Stimulated activated CD8-positive, alpha-beta memory T cell treated with anti-CD3 and anti-CD28 coated beads, Interleukin-7, amount 100 ng/mL, for 4 hours (primary cell): ENCODE data around the gene ANKFY1.
"Not testable (repeated sequence)": the region's sequence is repeated elsewhere in the genome, so short reads cannot be mapped to it uniquely, and the experiment has no call there.

ENCODE experiments used
- DNase-seq, 2 donors: peaks; one replicate each; pipeline ENCODE4 v3.0.0-alpha.2; 2020; ENCODE audit warnings: low read depth in 2 of 2

Gene ANKFY1

GRCh38 chr17:4215882-4216570 is 47.8 kb downstream of the ANKFY1 start:
- DNase-seq: no peak

- no peak for DNase-seq
Observed at GRCh38 chr17:4214157-4214556, 49.6 kb downstream of the ANKFY1 start.

GRCh38 chr17:4209611-4210010 is 54.2 kb downstream of the ANKFY1 start:
- DNase-seq: no peak

GRCh38 chr17:4208238-4208637 is 55.5 kb downstream of the ANKFY1 start:
- no peak for DNase-seq

GRCh38 chr17:4206962-4207361 is 56.8 kb downstream of the ANKFY1 start:
- no peak for DNase-seq

- no peak for DNase-seq
Observed at GRCh38 chr17:4205917-4206316, 57.9 kb downstream of the ANKFY1 start.

GRCh38 chr17:4204710-4205173 is 59.0 kb downstream of the ANKFY1 start:
- DNase-seq: no peak

GRCh38 chr17:4204190-4204589 is 59.6 kb downstream of the ANKFY1 start:
- DNase-seq: no peak

- no peak for DNase-seq
Observed at GRCh38 chr17:4201226-4201625, 62.6 kb downstream of the ANKFY1 start.

GRCh38 chr17:4199818-4200402 is 63.9 kb downstream of the ANKFY1 start:
- DNase-seq: no peak

GRCh38 chr17:4198995-4199394 is 64.8 kb downstream of the ANKFY1 start:
- no peak for DNase-seq

- no peak for DNase-seq
Observed at GRCh38 chr17:4195306-4195705, 68.5 kb downstream of the ANKFY1 start.

- no peak for DNase-seq
Observed at GRCh38 chr17:4194796-4195195, 69.0 kb downstream of the ANKFY1 start.

- not testable (repeated sequence) for DNase-seq
Observed at GRCh38 chr17:4190791-4191190, 73.0 kb downstream of the ANKFY1 start.

- no peak for DNase-seq
Observed at GRCh38 chr17:4189280-4189679, 74.5 kb downstream of the ANKFY1 start.

GRCh38 chr17:4188076-4188475 is 75.7 kb downstream of the ANKFY1 start:
- DNase-seq: no peak

- no peak for DNase-seq
Observed at GRCh38 chr17:4187076-4187475, 76.7 kb downstream of the ANKFY1 start.

- DNase-seq: no peak
Observed at GRCh38 chr17:4186357-4186881, 77.4 kb downstream of the ANKFY1 start.

GRCh38 chr17:4185656-4186055 is 78.1 kb downstream of the ANKFY1 start:
- DNase-seq: no peak

- DNase-seq: no peak
Observed at GRCh38 chr17:4184811-4185210, 79.0 kb downstream of the ANKFY1 start.

GRCh38 chr17:4182043-4182442 is 81.7 kb downstream of the ANKFY1 start:
- no peak for DNase-seq

- no peak for DNase-seq
Observed at GRCh38 chr17:4180791-4181190, 83.0 kb downstream of the ANKFY1 start.

- no peak for DNase-seq
Observed at GRCh38 chr17:4179071-4179470, 84.7 kb downstream of the ANKFY1 start.
